Stimulated activated CD8-positive, alpha-beta memory T cell treated with anti-CD3 and anti-CD28 coated beads, Interleukin-4, amount 100 ng/mL, for 4 hours (primary cell): ENCODE measurements around the gene OTOP2.

ENCODE experiments used
- DNase-seq, 2 donors: peaks; one replicate each; pipeline ENCODE4 v3.0.0-alpha.2; 2020; ENCODE audit warnings: low read depth in 2 of 2, low spot score in 1 of 2

Gene OTOP2

DNA sequence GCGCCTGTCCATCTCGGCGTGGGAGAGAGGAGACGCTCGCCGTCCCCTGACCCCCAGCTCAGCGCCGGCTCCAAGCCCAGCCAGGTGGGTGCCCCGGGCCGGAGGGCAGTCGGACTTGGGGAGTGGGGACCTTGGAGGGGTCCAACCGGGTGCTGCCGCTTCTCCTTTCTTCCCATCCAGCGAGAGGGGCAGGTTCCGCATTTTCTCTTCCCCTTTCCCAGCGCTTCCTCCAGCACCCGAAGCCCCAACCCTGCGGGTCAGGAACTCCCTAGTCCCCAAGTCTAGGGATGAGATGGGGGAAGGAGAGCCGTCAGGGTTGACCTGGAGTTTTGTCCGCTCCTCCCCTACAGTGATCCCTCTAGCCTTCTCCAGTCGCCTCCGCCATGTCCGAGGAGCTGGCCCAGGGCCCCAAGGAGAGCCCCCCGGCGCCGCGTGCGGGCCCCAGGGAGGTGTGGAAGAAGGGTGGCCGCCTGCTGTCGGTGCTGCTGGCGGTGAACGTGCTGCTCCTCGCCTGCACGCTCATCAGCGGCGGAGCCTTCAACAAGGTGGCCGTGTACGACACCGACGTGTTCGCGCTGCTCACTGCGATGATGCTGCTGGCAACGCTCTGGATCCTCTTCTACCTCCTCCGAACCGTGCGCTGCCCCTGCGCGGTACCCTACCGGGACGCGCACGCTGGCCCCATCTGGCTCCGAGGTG, at the start of gene OTOP2:
OTOP2 (plus strand) TSS at position 24 of the 699 bp plus-strand sequence; CDS start at position 384, 360 bp downstream.
- no peak for DNase-seq

DNA sequence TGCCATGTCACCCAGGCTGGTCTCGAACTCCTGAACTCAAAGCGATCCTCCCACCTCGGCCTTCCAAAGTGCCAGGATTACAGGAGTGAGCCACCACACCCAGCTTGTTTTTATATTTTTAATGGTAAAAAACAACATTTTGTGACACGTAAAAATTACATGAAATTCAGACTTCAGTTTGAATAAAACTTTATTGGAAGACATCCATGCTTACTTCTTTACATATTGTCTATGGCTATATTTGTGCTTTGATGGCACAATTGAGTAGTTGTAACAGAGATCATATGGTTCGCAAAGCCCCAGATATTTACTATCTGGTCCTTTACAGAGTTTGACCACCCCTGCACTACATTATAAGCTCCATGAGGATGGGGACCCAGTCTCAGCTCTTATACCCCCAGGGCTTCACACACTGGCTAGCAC, 49.4 kb upstream of the OTOP2 start:
- no peak for DNase-seq

GRCh38 chr17:74875155-74875976, 48.7 kb upstream of the OTOP2 start:
- no peak for DNase-seq

DNA sequence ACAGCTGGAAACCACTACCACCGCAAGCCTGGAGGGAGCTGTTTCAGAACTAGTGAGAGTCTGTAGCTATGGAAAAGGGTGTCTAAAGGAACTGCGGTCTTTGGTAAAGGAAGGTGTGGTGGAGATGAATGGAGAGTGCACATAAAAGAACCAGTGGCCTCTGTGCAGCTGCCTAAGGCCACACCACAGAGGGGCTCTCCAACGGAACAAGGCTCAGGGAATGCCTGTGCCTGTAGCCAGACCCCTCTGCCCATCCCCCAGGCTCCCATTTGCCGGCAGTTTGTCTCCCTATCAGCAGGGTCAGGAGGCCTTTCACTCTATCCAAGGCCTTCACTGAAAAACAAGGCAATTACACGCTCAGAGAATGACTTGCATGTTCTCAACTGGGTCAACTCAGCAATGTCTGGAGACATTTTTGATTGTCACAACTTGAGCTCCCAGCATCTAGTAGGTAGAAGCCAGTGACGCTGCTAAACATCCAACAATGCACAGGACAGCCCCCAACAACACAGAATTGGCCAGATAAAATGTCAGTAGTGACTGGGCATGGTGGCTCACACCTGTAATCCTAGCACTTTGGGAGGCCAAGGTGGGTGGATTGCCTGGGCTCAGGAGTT, 48.0 kb upstream of the OTOP2 start:
- DNase-seq: no peak

GRCh38 chr17:74877592-74878548, 46.2 kb upstream of the OTOP2 start:
- no peak for DNase-seq

GRCh38 chr17:74878658-74879057, 45.4 kb upstream of the OTOP2 start:
- DNase-seq: no peak

- no peak for DNase-seq
These were observed 44.8 kb upstream of the OTOP2 start for GRCh38 chr17:74879308-74879707.

DNA sequence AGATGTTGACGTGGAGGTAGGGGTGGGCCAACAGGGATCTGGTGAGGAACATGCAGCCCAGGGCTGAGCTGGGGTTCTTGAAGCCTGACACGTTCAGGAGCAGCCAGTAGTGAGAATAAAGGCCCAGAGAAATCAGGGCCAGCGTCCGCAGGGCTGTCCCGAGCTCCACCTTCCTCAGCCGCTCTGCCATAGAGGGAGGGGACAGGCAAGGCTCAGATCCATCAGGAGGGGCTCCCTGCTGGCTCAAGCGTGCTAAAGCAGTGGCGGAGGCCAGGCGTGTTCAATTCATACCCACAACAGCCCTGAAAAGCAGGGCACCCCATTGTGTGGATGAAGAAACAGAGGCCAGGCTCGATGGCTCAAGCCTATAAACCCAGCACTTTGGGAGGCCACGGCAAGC, 43.0 kb upstream of the OTOP2 start:
- DNase-seq: no peak

GRCh38 chr17:74882517-74883240, 41.4 kb upstream of the OTOP2 start:
- DNase-seq: no peak

GRCh38 chr17:74883241-74883745, 40.8 kb upstream of the OTOP2 start:
- no peak for DNase-seq

DNA sequence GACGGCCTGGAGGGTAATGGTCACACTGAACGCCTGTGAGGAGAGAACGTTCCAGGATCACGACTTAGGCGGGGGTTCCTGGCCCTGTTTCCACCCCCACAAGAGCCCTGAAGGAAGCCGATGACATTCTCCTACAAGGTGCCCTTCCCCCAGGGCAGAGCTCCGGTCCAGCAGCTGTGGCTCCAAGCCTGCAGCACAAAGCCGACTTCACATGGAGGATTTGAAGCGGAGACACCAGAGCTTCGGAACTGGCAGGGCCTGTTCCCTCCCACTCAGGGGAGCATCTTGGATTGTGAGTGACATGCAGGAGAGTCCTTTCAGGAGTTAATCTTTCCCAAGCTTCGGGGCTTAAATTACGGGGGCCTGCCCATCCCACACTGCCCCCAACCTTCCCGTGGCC, 35.6 kb upstream of the OTOP2 start:
- no peak for DNase-seq

GRCh38 chr17:74890554-74890953, 33.5 kb upstream of the OTOP2 start:
- DNase-seq: no peak

DNA sequence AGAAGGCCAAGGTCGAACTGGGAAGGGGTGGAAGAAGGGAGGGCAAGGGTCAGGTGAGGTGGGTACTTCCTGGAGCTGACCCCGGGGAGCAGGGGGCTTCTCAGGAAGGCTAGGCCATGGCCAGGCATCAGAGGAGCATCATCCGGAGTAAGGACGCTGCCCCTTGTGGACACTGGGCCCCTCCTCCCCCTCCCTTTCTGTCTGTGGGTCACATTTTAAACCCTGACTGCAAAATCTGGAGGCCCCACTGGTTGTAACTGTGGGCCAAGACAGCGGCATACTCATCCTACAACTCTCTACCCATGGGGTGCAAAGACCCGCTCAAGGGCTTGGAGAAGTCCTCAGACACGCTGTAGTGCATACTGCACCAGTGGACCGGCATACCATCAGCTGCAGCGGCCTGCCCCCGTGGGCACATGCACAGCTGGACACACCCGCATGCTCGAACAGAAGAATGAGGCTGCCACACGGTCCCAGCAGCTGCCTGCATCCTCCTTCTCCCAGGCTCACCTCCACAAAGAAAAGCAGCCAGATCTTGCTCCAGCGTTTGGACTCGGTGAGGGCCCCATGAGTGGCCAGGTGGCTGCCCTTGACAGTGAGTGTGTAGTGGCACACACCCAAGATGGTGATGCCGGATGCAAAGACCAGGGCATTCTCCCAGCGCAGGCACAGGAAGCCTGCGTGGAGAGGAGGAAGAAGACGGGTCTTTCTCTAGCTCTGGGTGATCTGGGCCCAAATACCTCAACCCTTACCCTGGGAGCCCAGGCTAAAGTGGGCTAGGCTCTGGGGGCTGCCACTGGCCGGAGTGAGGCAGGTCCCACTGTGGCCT, 31.8 kb upstream of the OTOP2 start:
- DNase-seq: no peak

- no peak for DNase-seq
These were observed 30.8 kb upstream of the OTOP2 start, which contains the start of gene FADS6 for GRCh38 chr17:74892974-74893911. TSS of gene FADS6 (minus strand) at chr17:74893633. CDS start at chr17:74893595, 38 bp downstream.

DNA sequence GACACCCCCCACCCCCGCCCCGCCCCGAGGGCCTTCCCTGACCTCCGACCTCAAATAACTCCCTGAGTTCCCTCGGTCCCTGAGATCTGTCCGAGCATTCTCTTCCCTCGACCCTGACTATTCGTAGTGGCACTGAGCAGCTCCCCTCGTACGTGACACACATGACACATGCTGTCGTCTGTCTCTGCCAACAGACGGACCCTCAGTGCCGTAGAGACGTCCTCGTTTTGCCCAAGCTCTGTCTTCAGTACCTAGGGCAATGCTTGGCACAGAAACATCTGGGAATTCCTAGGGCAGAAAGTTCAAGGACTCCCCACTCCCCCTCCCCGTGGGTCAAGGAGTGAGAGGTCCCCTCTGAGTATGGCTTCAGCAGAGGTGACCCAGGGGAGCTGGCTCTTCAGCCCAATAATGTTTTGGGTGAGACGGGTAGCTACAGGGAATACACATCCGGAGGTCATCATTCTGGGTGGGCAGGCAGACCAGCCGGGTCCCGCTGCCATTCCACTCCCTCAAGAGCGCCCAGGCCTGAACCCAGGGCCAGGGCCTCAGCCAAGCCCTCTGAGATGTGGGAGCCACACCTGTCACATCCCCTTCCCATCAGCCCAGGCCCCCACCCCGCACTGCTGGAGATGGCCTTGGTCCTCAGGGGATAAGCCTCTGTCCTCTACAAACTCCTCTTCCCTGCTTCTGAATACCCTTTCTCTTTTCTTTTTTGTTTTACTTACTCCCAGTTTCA, 30.0 kb upstream of the OTOP2 start:
- no peak for DNase-seq

- DNase-seq: no peak
These were observed 25.6 kb upstream of the OTOP2 start for GRCh38 chr17:74898376-74898946.

GRCh38 chr17:74900208-74900607, 23.9 kb upstream of the OTOP2 start:
- no peak for DNase-seq
